GM19468 (cell line): Measurements from ENCODE around the gene ZNF365.
A peak's percentile ranks its signal among the peaks of the same experiment; 100 is the strongest.
"Not testable (repeated sequence)": the region's sequence is repeated elsewhere in the genome, so short reads cannot be mapped to it uniquely, and the experiment has no call there.

Experiments used
- ATAC-seq: cut with Tn5 transposase; IDR thresholded peaks from one replicate; pipeline ENCODE4 v1.9.1; 2021; ENCODE audit warnings: mild to moderate bottlenecking, moderate library complexity, moderate number of reproducible peaks; ENCODE audit not compliant: unreplicated experiment; ENCODE audit errors: extremely low read depth

The ZNF365 gene

GRCh38 chr10:62410528-62410927, 36.4 kb downstream of the ZNF365 start:
- ATAC-seq: not testable (repeated sequence)

GRCh38 chr10:62410934-62411333, 36.8 kb downstream of the ZNF365 start:
- not testable (repeated sequence) for ATAC-seq

- no peak for ATAC-seq
Observed at GRCh38 chr10:62413048-62413447, 38.9 kb downstream of the ZNF365 start.

- no peak for ATAC-seq
Observed at GRCh38 chr10:62413652-62414051, 39.5 kb downstream of the ZNF365 start.

- ATAC-seq: no peak
Observed at GRCh38 chr10:62414359-62414758, 40.2 kb downstream of the ZNF365 start.

GRCh38 chr10:62422068-62422590, 48.0 kb downstream of the ZNF365 start:
- ATAC-seq: no peak

GRCh38 chr10:62424026-62424425, 49.9 kb downstream of the ZNF365 start:
- no peak for ATAC-seq

- no peak for ATAC-seq
Observed at GRCh38 chr10:62426086-62426485, 51.9 kb downstream of the ZNF365 start.

GRCh38 chr10:62426600-62426999, 52.4 kb downstream of the ZNF365 start:
- no peak for ATAC-seq

- ATAC-seq: no peak
Observed at GRCh38 chr10:62430881-62431280, 56.7 kb downstream of the ZNF365 start.

GRCh38 chr10:62433181-62433692, 59.1 kb downstream of the ZNF365 start:
- peak; percentile 67 for ATAC-seq

- no peak for ATAC-seq
Observed at GRCh38 chr10:62433901-62434300, 59.7 kb downstream of the ZNF365 start.

- ATAC-seq: no peak
Observed at GRCh38 chr10:62437696-62438095, 63.5 kb downstream of the ZNF365 start.

GRCh38 chr10:62442006-62442405, 67.8 kb downstream of the ZNF365 start:
- no peak for ATAC-seq

GRCh38 chr10:62442894-62443669, 68.9 kb downstream of the ZNF365 start:
- no peak for ATAC-seq

- no peak for ATAC-seq
Observed at GRCh38 chr10:62443866-62444265, 69.7 kb downstream of the ZNF365 start.

- ATAC-seq: no peak
Observed at GRCh38 chr10:62446627-62447026, 72.5 kb downstream of the ZNF365 start.

- no peak for ATAC-seq
Observed at GRCh38 chr10:62450912-62451610, 76.9 kb downstream of the ZNF365 start.

GRCh38 chr10:62451611-62451975, 77.4 kb downstream of the ZNF365 start:
- ATAC-seq: no peak
